ENCODE data around the gene LOC101059915.
"Not testable (repeated sequence)": the region's sequence is repeated elsewhere in the genome, so short reads cannot be mapped to it uniquely, and the experiment has no call there.

The LOC101059915 gene

GRCh38 chrX:71676068-71676795 lies 8.9 kb downstream of the LOC101059915 start:
- DNase-seq, result not testable (repeated sequence)

- DNase-seq, result not testable (repeated sequence)
Measured at GRCh38 chrX:71677195-71677594, 9.8 kb downstream of the LOC101059915 start.

GRCh38 chrX:71679575-71680207 lies 12.3 kb downstream of the LOC101059915 start:
- no peak for DNase-seq

GRCh38 chrX:71696641-71697465 lies 29.5 kb downstream of the LOC101059915 start:
- DNase-seq, result not testable (repeated sequence)

GRCh38 chrX:71697466-71698298 lies 30.3 kb downstream of the LOC101059915 start:
- DNase-seq, result not testable (repeated sequence)

- not testable (repeated sequence) for DNase-seq
Measured at GRCh38 chrX:71698299-71699022, 31.1 kb downstream of the LOC101059915 start.

GRCh38 chrX:71699023-71699344 lies 31.6 kb downstream of the LOC101059915 start:
- DNase-seq, result not testable (repeated sequence)

GRCh38 chrX:71702853-71703252 lies 35.5 kb downstream of the LOC101059915 start:
- not testable (repeated sequence) for DNase-seq

GRCh38 chrX:71714064-71714463 lies 46.7 kb downstream of the LOC101059915 start:
- not testable (repeated sequence) for DNase-seq

- DNase-seq, result not testable (repeated sequence)
Measured at GRCh38 chrX:71715551-71715950, 48.2 kb downstream of the LOC101059915 start.

- not testable (repeated sequence) for DNase-seq
Measured at GRCh38 chrX:71716323-71716722, 49.0 kb downstream of the LOC101059915 start.

- not testable (repeated sequence) for DNase-seq
Measured at GRCh38 chrX:71718185-71718584, 50.8 kb downstream of the LOC101059915 start, which contains the start of gene CXorf49. CXorf49 (minus strand) TSS chrX:71718285; CDS start chrX:71718151, 134 bp downstream.

GRCh38 chrX:71719195-71719594 lies 51.8 kb downstream of the LOC101059915 start:
- DNase-seq, result not testable (repeated sequence)

- DNase-seq, result not testable (repeated sequence)
Measured at GRCh38 chrX:71720289-71720886, 53.0 kb downstream of the LOC101059915 start.

Measured in fibroblast of skin of right biceps (primary cell).